Liver (tissue), 9 donors: Measurements from ENCODE around the gene CRYBA2. TPM values are rescaled to one million over a fixed set of nuclear protein-coding genes. Genes with fewer than 3 reads are reported as not detected.
A peak's percentile ranks its signal among the peaks of the same experiment; 100 is the strongest.

Experiments
- DNase-seq: peaks from one replicate; pipeline ENCODE4 v3.0.0-alpha.2; 2017; ENCODE audit warnings: low spot score
- H3K27ac ChIP-seq, 2 donors: one replicate each; pipeline ENCODE4 v1.7.0; 2013; ENCODE audit warnings: inconsistent platforms in 2 of 2, low read length in 2 of 2, control low read depth in 1 of 2, low read depth in 1 of 2, mild to moderate bottlenecking in 1 of 2
- H3K27me3 ChIP-seq, 4 donors: one replicate each; pipeline versions ENCODE4 v1.6.1 to v1.7.0; 2013; ENCODE audit warnings: low read length in 3 of 4, inconsistent platforms in 1 of 4, mild to moderate bottlenecking in 1 of 4, moderate library complexity in 1 of 4; ENCODE audit not compliant: control insufficient read depth in 4 of 4, insufficient read depth in 4 of 4
- H3K36me3 ChIP-seq, 4 donors: one replicate each; pipeline versions ENCODE4 v1.6.1 to v1.7.0; 2013; ENCODE audit warnings: low read length in 3 of 4, mild to moderate bottlenecking in 3 of 4, low read depth in 1 of 4, moderate library complexity in 1 of 4; ENCODE audit not compliant: control insufficient read depth in 4 of 4, insufficient read depth in 3 of 4
- H3K4me1 ChIP-seq, 4 donors: one replicate each; pipeline versions ENCODE4 v1.6.1 to v1.7.0; 2013; ENCODE audit warnings: low read length in 3 of 4, mild to moderate bottlenecking in 3 of 4, moderate library complexity in 1 of 4; ENCODE audit not compliant: control insufficient read depth in 4 of 4, insufficient read depth in 4 of 4
- H3K4me3 ChIP-seq, 3 donors: one replicate each; pipeline versions ENCODE4 v1.6.1 to v1.7.0; 2013; ENCODE audit warnings: low read length in 3 of 3, control low read depth in 1 of 3, low read depth in 1 of 3, mild to moderate bottlenecking in 1 of 3
- H3K9ac ChIP-seq, 2 donors: one replicate each; pipeline ENCODE4 v1.7.0; 2013; ENCODE audit warnings: low read length in 2 of 2, mild to moderate bottlenecking in 2 of 2, moderate library complexity in 2 of 2, control low read depth in 1 of 2, low read depth in 1 of 2
- H3K9me3 ChIP-seq, 4 donors: one replicate each; pipeline versions ENCODE4 v1.6.1 to v1.7.0; 2013; ENCODE audit warnings: low read length in 3 of 4; ENCODE audit not compliant: control insufficient read depth in 4 of 4
- ATF3 ChIP-seq: IDR thresholded peaks from 2 replicates; pipeline ENCODE4 v1.6.1; 2016; ENCODE audit warnings: antibody characterized with exemption
- FOXA1 ChIP-seq: IDR thresholded peaks from 2 replicates; pipeline ENCODE4 v1.6.1; 2016; ENCODE audit warnings: antibody characterized with exemption
- FOXA2 ChIP-seq: IDR thresholded peaks from 2 replicates; pipeline ENCODE4 v1.6.1; 2016; ENCODE audit warnings: antibody characterized with exemption
- GABPA ChIP-seq, 2 donors: IDR thresholded peaks in 1 of 2; conservative IDR thresholded peaks in 1 of 2; 2 replicates each; pipeline ENCODE4 v1.6.1; 2016; ENCODE audit warnings: antibody characterized with exemption in 2 of 2, mild to moderate bottlenecking in 1 of 2, moderate library complexity in 1 of 2
- HNF4A ChIP-seq, 2 donors: conservative IDR thresholded peaks; 2 replicates each; pipeline ENCODE4 v1.6.1; 2016; ENCODE audit warnings: antibody characterized with exemption in 2 of 2, mild to moderate bottlenecking in 2 of 2
- HNF4G ChIP-seq: IDR thresholded peaks from 2 replicates; pipeline ENCODE4 v1.6.1; 2016; ENCODE audit warnings: antibody characterized with exemption
- JUND ChIP-seq, 2 donors: IDR thresholded peaks; 2 replicates each; pipeline ENCODE4 v1.6.1; 2016; ENCODE audit warnings: antibody characterized with exemption in 2 of 2
- MAX ChIP-seq: IDR thresholded peaks from 2 replicates; pipeline ENCODE4 v1.6.1; 2016; ENCODE audit warnings: antibody characterized with exemption
- RAD21 ChIP-seq, 2 donors: IDR thresholded peaks; 2 replicates each; pipeline ENCODE4 v1.6.1; 2016; ENCODE audit warnings: antibody characterized with exemption in 2 of 2, mild to moderate bottlenecking in 2 of 2
- RXRA ChIP-seq, 2 donors: IDR thresholded peaks; 2 replicates each; pipeline ENCODE4 v1.6.1; 2017 to 2018; ENCODE audit warnings: antibody characterized with exemption in 2 of 2, mild to moderate bottlenecking in 1 of 2
- SP1 ChIP-seq: IDR thresholded peaks from 2 replicates; pipeline ENCODE4 v1.6.1; 2018; ENCODE audit warnings: antibody characterized with exemption, mild to moderate bottlenecking
- TAF1 ChIP-seq: conservative IDR thresholded peaks from 2 replicates; pipeline ENCODE4 v1.6.1; 2016; ENCODE audit warnings: antibody characterized with exemption, mild to moderate bottlenecking
- YY1 ChIP-seq: IDR thresholded peaks from 2 replicates; pipeline ENCODE4 v1.6.1; 2016; ENCODE audit warnings: antibody characterized with exemption, mild to moderate bottlenecking
- WGBS: extraction: QIAGEN DNeasy Blood & Tissue Kit; methylation state at CpG from one replicate; pipeline ENCODE4 v1.1.7; 2013; 5-methylcytosine and 5-hydroxymethylcytosine counted together
- polyA plus RNA-seq, 2 donors: library from polyadenylated mRNA; stranded (reverse) in 1 of 2; unstranded in 1 of 2; fragments of 200-250 nt in 1 of 2; fragments of >200 nt in 1 of 2; fragmentation: Nextera tagmentation in 1 of 2; extraction: Ambion mirVana in 1 of 2; gene quantifications; one replicate each; pipeline versions ENCODE4 v1.2.1 to v1.2.3, GENCODE V29; 2013 to 2015
- total RNA-seq, 2 donors: library from RNA; depleted of rRNA; stranded (reverse); fragments of >200 nt; gene quantifications; one replicate each; pipeline ENCODE4 v1.2.3, GENCODE V29; 2014
- TF ChIP-seq, protein P1 (sequence below): fragments of 150-350 bp; IDR thresholded peaks from 2 replicates; pipeline ENCODE4 v1.5.1; 2017; ENCODE audit warnings: improper control_type of control experiment, low read depth, low read length; ENCODE audit not compliant: missing input control
- TF ChIP-seq, protein P2 (sequence below): IDR thresholded peaks from 2 replicates; pipeline ENCODE4 v1.6.1; 2016; ENCODE audit warnings: antibody characterized with exemption
- TF ChIP-seq, protein P3 (sequence below): IDR thresholded peaks from 2 replicates; pipeline ENCODE4 v1.6.1; 2016; ENCODE audit warnings: antibody characterized with exemption, mild to moderate bottlenecking
- donor health status: healthy.
- donor health status: healthy.
- donor health status: healthy.
- donor health status: healthy.
- donor health status: healthy.

Gene CRYBA2
- total and polyA plus RNA-seq, 4 donors = not detected

GRCh38 chr2:219029829-219030165 is 36.6 kb upstream of the CRYBA2 start:
- 35% methylated on average over 9 of the region's 9 CpGs for whole genome bisulfite sequencing
- Histone ChIP-seq H3K9ac (no peak overlapping the region), H3K27me3 (no peaks in the 10 kb centered on the region), H3K36me3 (no peaks in the 10 kb centered on the region), H3K9me3 (no peaks in the 10 kb centered on the region), H3K27ac (no peak overlapping the region), H3K4me3 (no peak overlapping the region), H3K4me1 (no peaks in the 10 kb centered on the region)
- TF ChIP-seq, protein P1, sequence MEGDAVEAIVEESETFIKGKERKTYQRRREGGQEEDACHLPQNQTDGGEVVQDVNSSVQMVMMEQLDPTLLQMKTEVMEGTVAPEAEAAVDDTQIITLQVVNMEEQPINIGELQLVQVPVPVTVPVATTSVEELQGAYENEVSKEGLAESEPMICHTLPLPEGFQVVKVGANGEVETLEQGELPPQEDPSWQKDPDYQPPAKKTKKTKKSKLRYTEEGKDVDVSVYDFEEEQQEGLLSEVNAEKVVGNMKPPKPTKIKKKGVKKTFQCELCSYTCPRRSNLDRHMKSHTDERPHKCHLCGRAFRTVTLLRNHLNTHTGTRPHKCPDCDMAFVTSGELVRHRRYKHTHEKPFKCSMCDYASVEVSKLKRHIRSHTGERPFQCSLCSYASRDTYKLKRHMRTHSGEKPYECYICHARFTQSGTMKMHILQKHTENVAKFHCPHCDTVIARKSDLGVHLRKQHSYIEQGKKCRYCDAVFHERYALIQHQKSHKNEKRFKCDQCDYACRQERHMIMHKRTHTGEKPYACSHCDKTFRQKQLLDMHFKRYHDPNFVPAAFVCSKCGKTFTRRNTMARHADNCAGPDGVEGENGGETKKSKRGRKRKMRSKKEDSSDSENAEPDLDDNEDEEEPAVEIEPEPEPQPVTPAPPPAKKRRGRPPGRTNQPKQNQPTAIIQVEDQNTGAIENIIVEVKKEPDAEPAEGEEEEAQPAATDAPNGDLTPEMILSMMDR = peak; percentile 97
- peak; percentile 90 to 94 for TF ChIP-seq RAD21 (IDR thresholded peaks at IDR 0.05)
- no peak for TF ChIP-seq MAX
- peak; percentile 85 for DNase-seq

GRCh38 chr2:219028996-219029828 is 36.0 kb upstream of the CRYBA2 start:
- 73% methylated on average over 13 of the region's 13 CpGs for WGBS
- H3K27ac ChIP-seq = no peak overlapping the region

More at GRCh38 chr2:219028996-219029828, 36.0 kb upstream of the CRYBA2 start:
- no peak for DNase-seq
- H3K9me3 ChIP-seq = no peaks in the 10 kb centered on the region
- TF ChIP-seq YY1 = no peak
- no peak for TF ChIP-seq HNF4A (conservative IDR thresholded peaks at IDR 0.05)
- no peak for TF ChIP-seq JUND (IDR thresholded peaks at IDR 0.05)
- TF ChIP-seq, protein P1 = no peak
- no peak for TF ChIP-seq TAF1
- no peak for TF ChIP-seq FOXA1
- TF ChIP-seq ATF3 = no peak
- TF ChIP-seq RAD21 (IDR thresholded peaks at IDR 0.05) = no peak
- TF ChIP-seq MAX = no peak
- TF ChIP-seq, protein P2, sequence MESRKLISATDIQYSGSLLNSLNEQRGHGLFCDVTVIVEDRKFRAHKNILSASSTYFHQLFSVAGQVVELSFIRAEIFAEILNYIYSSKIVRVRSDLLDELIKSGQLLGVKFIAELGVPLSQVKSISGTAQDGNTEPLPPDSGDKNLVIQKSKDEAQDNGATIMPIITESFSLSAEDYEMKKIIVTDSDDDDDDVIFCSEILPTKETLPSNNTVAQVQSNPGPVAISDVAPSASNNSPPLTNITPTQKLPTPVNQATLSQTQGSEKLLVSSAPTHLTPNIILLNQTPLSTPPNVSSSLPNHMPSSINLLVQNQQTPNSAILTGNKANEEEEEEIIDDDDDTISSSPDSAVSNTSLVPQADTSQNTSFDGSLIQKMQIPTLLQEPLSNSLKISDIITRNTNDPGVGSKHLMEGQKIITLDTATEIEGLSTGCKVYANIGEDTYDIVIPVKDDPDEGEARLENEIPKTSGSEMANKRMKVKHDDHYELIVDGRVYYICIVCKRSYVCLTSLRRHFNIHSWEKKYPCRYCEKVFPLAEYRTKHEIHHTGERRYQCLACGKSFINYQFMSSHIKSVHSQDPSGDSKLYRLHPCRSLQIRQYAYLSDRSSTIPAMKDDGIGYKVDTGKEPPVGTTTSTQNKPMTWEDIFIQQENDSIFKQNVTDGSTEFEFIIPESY = no peak
- no peak for TF ChIP-seq FOXA2
- no peak for TF ChIP-seq GABPA (IDR thresholded peaks at IDR 0.05 in 1 of 2, conservative IDR thresholded peaks at IDR 0.05 in 1 of 2)
- no peak for TF ChIP-seq RXRA (IDR thresholded peaks at IDR 0.05)
- TF ChIP-seq HNF4G = no peak
- TF ChIP-seq, protein P3, sequence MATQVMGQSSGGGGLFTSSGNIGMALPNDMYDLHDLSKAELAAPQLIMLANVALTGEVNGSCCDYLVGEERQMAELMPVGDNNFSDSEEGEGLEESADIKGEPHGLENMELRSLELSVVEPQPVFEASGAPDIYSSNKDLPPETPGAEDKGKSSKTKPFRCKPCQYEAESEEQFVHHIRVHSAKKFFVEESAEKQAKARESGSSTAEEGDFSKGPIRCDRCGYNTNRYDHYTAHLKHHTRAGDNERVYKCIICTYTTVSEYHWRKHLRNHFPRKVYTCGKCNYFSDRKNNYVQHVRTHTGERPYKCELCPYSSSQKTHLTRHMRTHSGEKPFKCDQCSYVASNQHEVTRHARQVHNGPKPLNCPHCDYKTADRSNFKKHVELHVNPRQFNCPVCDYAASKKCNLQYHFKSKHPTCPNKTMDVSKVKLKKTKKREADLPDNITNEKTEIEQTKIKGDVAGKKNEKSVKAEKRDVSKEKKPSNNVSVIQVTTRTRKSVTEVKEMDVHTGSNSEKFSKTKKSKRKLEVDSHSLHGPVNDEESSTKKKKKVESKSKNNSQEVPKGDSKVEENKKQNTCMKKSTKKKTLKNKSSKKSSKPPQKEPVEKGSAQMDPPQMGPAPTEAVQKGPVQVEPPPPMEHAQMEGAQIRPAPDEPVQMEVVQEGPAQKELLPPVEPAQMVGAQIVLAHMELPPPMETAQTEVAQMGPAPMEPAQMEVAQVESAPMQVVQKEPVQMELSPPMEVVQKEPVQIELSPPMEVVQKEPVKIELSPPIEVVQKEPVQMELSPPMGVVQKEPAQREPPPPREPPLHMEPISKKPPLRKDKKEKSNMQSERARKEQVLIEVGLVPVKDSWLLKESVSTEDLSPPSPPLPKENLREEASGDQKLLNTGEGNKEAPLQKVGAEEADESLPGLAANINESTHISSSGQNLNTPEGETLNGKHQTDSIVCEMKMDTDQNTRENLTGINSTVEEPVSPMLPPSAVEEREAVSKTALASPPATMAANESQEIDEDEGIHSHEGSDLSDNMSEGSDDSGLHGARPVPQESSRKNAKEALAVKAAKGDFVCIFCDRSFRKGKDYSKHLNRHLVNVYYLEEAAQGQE = no peak
- no peak for TF ChIP-seq SP1
- H3K9ac ChIP-seq = no peak overlapping the region
- no peak overlapping the region for H3K4me3 ChIP-seq
- no peaks in the 10 kb centered on the region for H3K36me3 ChIP-seq
- H3K4me1 ChIP-seq = no peaks in the 10 kb centered on the region
- H3K27me3 ChIP-seq = no peaks in the 10 kb centered on the region
